SK-N-SH (cell line): ENCODE results near the gene STAB1.

Source experiments
- EZH2phosphoT487 ChIP-seq: fragments of 200-600 bp; sonication (generic); IDR thresholded peaks from 2 replicates; pipeline ENCODE4 v1.6.1; 2017; ENCODE audit warnings: low read depth, mixed run types, mild to moderate bottlenecking, antibody characterized with exemption, moderate library complexity, borderline replicate concordance
- NFIC ChIP-seq: IDR thresholded peaks from 2 replicates; pipeline ENCODE4 v1.4.0; 2012; ENCODE audit warnings: borderline replicate concordance
- NRF1 ChIP-seq: IDR thresholded peaks from 2 replicates; pipeline ENCODE4 v1.6.1; 2012; ENCODE audit warnings: low read depth, mild to moderate bottlenecking, low read length
- POLR2AphosphoS5 ChIP-seq: IDR thresholded peaks from 2 replicates; pipeline ENCODE4 v1.6.1; 2012; ENCODE audit warnings: low read depth, low read length
- RAD21 ChIP-seq: IDR thresholded peaks from 2 replicates; pipeline ENCODE4 v1.6.1; 2012; ENCODE audit warnings: mild to moderate bottlenecking, low read length
- RCOR1 ChIP-seq: fragments of 150-350 bp; IDR thresholded peaks from 2 replicates; pipeline ENCODE4 v1.6.1; 2017; ENCODE audit warnings: antibody characterized with exemption, low read length
- RFX5 ChIP-seq: IDR thresholded peaks from 2 replicates; pipeline ENCODE4 v1.6.1; 2012; ENCODE audit warnings: mild to moderate bottlenecking, improper control_type of control experiment, low read length
- TAF1 ChIP-seq: IDR thresholded peaks from 2 replicates; pipeline ENCODE4 v1.6.1; 2012; ENCODE audit warnings: low read depth, mild to moderate bottlenecking, low read length, moderate library complexity, borderline replicate concordance
- TCF12 ChIP-seq: IDR thresholded peaks from 2 replicates; pipeline ENCODE4 v1.4.0; 2012
- TF ChIP-seq, protein P1 (sequence below): fragments of 200-600 bp; sonication (generic); IDR thresholded peaks from 2 replicates; pipeline ENCODE4 v1.6.1; 2017; ENCODE audit warnings: antibody characterized with exemption, mild to moderate bottlenecking, moderate library complexity
- TF ChIP-seq, protein P2 (sequence below): IDR thresholded peaks from 2 replicates; pipeline ENCODE4 v1.6.1; 2012; ENCODE audit warnings: mild to moderate bottlenecking, low read depth, low read length, moderate library complexity

DNA sequence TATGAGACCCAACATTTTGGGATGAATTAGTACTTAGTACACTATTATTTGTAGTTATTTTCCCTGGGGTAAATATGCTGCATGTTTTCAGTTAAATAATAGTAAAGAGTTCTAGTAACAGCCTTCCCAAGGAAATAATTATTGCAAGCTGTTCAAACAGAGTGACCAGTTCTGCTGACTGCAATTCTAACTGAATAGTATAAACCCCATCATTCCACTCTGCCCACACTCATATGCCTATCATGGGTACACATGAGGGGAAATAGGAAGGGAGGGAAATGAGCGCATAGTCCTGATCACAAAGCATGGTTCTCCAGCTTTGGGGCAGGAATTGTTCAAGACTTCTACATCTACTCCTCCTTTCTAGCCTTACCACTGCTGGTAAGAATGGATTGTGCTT lies 59.9 kb downstream of the STAB1 start:
- TF ChIP-seq RFX5 (no peak), EZH2phosphoT487 (no peak), TAF1 (no peak), NFIC (no peak), NRF1 (no peak), POLR2AphosphoS5 (no peak), RCOR1 (no peak), RAD21 (no peak), TCF12 (no peak)
- TF ChIP-seq, protein P1, sequence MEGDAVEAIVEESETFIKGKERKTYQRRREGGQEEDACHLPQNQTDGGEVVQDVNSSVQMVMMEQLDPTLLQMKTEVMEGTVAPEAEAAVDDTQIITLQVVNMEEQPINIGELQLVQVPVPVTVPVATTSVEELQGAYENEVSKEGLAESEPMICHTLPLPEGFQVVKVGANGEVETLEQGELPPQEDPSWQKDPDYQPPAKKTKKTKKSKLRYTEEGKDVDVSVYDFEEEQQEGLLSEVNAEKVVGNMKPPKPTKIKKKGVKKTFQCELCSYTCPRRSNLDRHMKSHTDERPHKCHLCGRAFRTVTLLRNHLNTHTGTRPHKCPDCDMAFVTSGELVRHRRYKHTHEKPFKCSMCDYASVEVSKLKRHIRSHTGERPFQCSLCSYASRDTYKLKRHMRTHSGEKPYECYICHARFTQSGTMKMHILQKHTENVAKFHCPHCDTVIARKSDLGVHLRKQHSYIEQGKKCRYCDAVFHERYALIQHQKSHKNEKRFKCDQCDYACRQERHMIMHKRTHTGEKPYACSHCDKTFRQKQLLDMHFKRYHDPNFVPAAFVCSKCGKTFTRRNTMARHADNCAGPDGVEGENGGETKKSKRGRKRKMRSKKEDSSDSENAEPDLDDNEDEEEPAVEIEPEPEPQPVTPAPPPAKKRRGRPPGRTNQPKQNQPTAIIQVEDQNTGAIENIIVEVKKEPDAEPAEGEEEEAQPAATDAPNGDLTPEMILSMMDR, result no peak
- TF ChIP-seq, protein P2, sequence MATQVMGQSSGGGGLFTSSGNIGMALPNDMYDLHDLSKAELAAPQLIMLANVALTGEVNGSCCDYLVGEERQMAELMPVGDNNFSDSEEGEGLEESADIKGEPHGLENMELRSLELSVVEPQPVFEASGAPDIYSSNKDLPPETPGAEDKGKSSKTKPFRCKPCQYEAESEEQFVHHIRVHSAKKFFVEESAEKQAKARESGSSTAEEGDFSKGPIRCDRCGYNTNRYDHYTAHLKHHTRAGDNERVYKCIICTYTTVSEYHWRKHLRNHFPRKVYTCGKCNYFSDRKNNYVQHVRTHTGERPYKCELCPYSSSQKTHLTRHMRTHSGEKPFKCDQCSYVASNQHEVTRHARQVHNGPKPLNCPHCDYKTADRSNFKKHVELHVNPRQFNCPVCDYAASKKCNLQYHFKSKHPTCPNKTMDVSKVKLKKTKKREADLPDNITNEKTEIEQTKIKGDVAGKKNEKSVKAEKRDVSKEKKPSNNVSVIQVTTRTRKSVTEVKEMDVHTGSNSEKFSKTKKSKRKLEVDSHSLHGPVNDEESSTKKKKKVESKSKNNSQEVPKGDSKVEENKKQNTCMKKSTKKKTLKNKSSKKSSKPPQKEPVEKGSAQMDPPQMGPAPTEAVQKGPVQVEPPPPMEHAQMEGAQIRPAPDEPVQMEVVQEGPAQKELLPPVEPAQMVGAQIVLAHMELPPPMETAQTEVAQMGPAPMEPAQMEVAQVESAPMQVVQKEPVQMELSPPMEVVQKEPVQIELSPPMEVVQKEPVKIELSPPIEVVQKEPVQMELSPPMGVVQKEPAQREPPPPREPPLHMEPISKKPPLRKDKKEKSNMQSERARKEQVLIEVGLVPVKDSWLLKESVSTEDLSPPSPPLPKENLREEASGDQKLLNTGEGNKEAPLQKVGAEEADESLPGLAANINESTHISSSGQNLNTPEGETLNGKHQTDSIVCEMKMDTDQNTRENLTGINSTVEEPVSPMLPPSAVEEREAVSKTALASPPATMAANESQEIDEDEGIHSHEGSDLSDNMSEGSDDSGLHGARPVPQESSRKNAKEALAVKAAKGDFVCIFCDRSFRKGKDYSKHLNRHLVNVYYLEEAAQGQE, result no peak
